ENCODE results near the gene PRSS8. TPM values are rescaled to one million over a fixed set of nuclear protein-coding genes. Genes with fewer than 3 reads are reported as not detected.

Gene PRSS8
- total and polyA plus RNA-seq, 2 donors (not counting 1 experiment from before 2014, with no cell fraction given), result not detected

GRCh38 chr16:31133046-31133501 lies 2.5 kb downstream of the PRSS8 start:
- Histone ChIP-seq H3K36me3 (ENCODE audit: control insufficient read depth, insufficient read depth, low read length) (peaks cover 2% of the 10 kb centered on the region), H3K27me3 (ENCODE audit: control insufficient read depth, insufficient read depth, low read length) (no peaks in the 10 kb centered on the region)

GRCh38 chr16:31132303-31132979 lies 3.1 kb downstream of the PRSS8 start:
- peaks cover 2% of the 10 kb centered on the region for H3K36me3 ChIP-seq (ENCODE audit: control insufficient read depth, insufficient read depth, low read length)
- no peaks in the 10 kb centered on the region for H3K79me2 ChIP-seq (ENCODE audit: control insufficient read depth, insufficient read depth, low read length)
- H3K27ac ChIP-seq (ENCODE audit: insufficient read depth, low read length), result no peak overlapping the region
- no peaks in the 10 kb centered on the region for H4K20me1 ChIP-seq (ENCODE audit: control insufficient read depth, extremely low read depth, insufficient read depth, low read length)
- H3K9me3 ChIP-seq (ENCODE audit: control insufficient read depth, insufficient read depth, low read depth, low read length), result no peaks in the 10 kb centered on the region
- no peak for DNase-seq (ENCODE audit: low read depth in 2 of 2)
- no peak overlapping the region for H2AFZ ChIP-seq (ENCODE audit: low read length)
- no peak overlapping the region for H3K4me3 ChIP-seq (replicated peaks in 1 of 4; ENCODE audit: control extremely low read depth in 1 of 4, insufficient read depth in 1 of 4, low read depth in 3 of 4, low read length in 4 of 4)
- H3K4me2 ChIP-seq (ENCODE audit: extremely low read depth, insufficient read depth, low read length), result no peak overlapping the region
- H3K4me1 ChIP-seq (ENCODE audit: control insufficient read depth, extremely low read depth, insufficient read depth, low read length), result no peaks in the 10 kb centered on the region
- H3K27me3 ChIP-seq (ENCODE audit: control insufficient read depth, insufficient read depth, low read length), result no peaks in the 10 kb centered on the region
- no peak overlapping the region for H3K9ac ChIP-seq (ENCODE audit: insufficient read depth, low read length)
- TF ChIP-seq EZH2 (IDR thresholded peaks at IDR 0.05; ENCODE audit: low read length, missing control alignments) (no peak), CTCF (conservative IDR thresholded peaks at IDR 0.05 in 1 of 2, IDR thresholded peaks at IDR 0.05 in 1 of 2; ENCODE audit: low read depth in 1 of 2, low read length in 2 of 2) (no peak)

More at GRCh38 chr16:31133046-31133501, 2.5 kb downstream of the PRSS8 start:
- Histone ChIP-seq H3K9ac (ENCODE audit: insufficient read depth, low read length) (no peak overlapping the region), H3K9me3 (ENCODE audit: control insufficient read depth, insufficient read depth, low read depth, low read length) (no peaks in the 10 kb centered on the region), H2AFZ (ENCODE audit: low read length) (no peak overlapping the region), H4K20me1 (ENCODE audit: control insufficient read depth, extremely low read depth, insufficient read depth, low read length) (no peaks in the 10 kb centered on the region), H3K4me2 (ENCODE audit: extremely low read depth, insufficient read depth, low read length) (no peak overlapping the region), H3K27ac (ENCODE audit: insufficient read depth, low read length) (no peak overlapping the region), H3K79me2 (ENCODE audit: control insufficient read depth, insufficient read depth, low read length) (no peaks in the 10 kb centered on the region), H3K4me3 (replicated peaks in 1 of 4; ENCODE audit: control extremely low read depth in 1 of 4, insufficient read depth in 1 of 4, low read depth in 3 of 4, low read length in 4 of 4) (no peak overlapping the region), H3K4me1 (ENCODE audit: control insufficient read depth, extremely low read depth, insufficient read depth, low read length) (no peaks in the 10 kb centered on the region)
- no peak for DNase-seq (ENCODE audit: low read depth in 2 of 2)
- TF ChIP-seq EZH2 (IDR thresholded peaks at IDR 0.05; ENCODE audit: low read length, missing control alignments), result no peak
- no peak for TF ChIP-seq CTCF (conservative IDR thresholded peaks at IDR 0.05 in 1 of 2, IDR thresholded peaks at IDR 0.05 in 1 of 2; ENCODE audit: low read depth in 1 of 2, low read length in 2 of 2)

- Histone ChIP-seq H2AFZ (ENCODE audit: low read length) (no peak overlapping the region), H3K27ac (ENCODE audit: insufficient read depth, low read length) (no peak overlapping the region), H3K36me3 (ENCODE audit: control insufficient read depth, insufficient read depth, low read length) (peaks cover 5% of the 10 kb centered on the region), H3K4me1 (ENCODE audit: control insufficient read depth, extremely low read depth, insufficient read depth, low read length) (no peaks in the 10 kb centered on the region), H4K20me1 (ENCODE audit: control insufficient read depth, extremely low read depth, insufficient read depth, low read length) (no peaks in the 10 kb centered on the region), H3K9me3 (ENCODE audit: control insufficient read depth, insufficient read depth, low read depth, low read length) (no peaks in the 10 kb centered on the region), H3K27me3 (ENCODE audit: control insufficient read depth, insufficient read depth, low read length) (no peaks in the 10 kb centered on the region), H3K4me2 (ENCODE audit: extremely low read depth, insufficient read depth, low read length) (no peak overlapping the region), H3K9ac (ENCODE audit: insufficient read depth, low read length) (no peak overlapping the region), H3K4me3 (replicated peaks in 1 of 4; ENCODE audit: control extremely low read depth in 1 of 4, insufficient read depth in 1 of 4, low read depth in 3 of 4, low read length in 4 of 4) (no peak overlapping the region), H3K79me2 (ENCODE audit: control insufficient read depth, insufficient read depth, low read length) (no peaks in the 10 kb centered on the region)
- DNase-seq (ENCODE audit: low read depth in 2 of 2), result no peak
- no peak for TF ChIP-seq EZH2 (IDR thresholded peaks at IDR 0.05; ENCODE audit: low read length, missing control alignments)
- TF ChIP-seq CTCF (conservative IDR thresholded peaks at IDR 0.05 in 1 of 2, IDR thresholded peaks at IDR 0.05 in 1 of 2; ENCODE audit: low read depth in 1 of 2, low read length in 2 of 2), result no peak
Measured at GRCh38 chr16:31131841-31132271, 3.7 kb downstream of the PRSS8 start.

All from fibroblast of lung (primary cell).